HG03378 (cell line): ENCODE measurements around the gene RNF113A.
A peak's percentile ranks its signal among the peaks of the same experiment; 100 is the strongest.
"Not testable (repeated sequence)": the region's sequence is repeated elsewhere in the genome, so short reads cannot be mapped to it uniquely, and the experiment has no call there.

Source experiments
- ATAC-seq: cut with Tn5 transposase; IDR thresholded peaks from one replicate; pipeline ENCODE4 v1.9.1; 2021; ENCODE audit warnings: mild to moderate bottlenecking, moderate library complexity; ENCODE audit not compliant: unreplicated experiment

RNF113A gene

DNA sequence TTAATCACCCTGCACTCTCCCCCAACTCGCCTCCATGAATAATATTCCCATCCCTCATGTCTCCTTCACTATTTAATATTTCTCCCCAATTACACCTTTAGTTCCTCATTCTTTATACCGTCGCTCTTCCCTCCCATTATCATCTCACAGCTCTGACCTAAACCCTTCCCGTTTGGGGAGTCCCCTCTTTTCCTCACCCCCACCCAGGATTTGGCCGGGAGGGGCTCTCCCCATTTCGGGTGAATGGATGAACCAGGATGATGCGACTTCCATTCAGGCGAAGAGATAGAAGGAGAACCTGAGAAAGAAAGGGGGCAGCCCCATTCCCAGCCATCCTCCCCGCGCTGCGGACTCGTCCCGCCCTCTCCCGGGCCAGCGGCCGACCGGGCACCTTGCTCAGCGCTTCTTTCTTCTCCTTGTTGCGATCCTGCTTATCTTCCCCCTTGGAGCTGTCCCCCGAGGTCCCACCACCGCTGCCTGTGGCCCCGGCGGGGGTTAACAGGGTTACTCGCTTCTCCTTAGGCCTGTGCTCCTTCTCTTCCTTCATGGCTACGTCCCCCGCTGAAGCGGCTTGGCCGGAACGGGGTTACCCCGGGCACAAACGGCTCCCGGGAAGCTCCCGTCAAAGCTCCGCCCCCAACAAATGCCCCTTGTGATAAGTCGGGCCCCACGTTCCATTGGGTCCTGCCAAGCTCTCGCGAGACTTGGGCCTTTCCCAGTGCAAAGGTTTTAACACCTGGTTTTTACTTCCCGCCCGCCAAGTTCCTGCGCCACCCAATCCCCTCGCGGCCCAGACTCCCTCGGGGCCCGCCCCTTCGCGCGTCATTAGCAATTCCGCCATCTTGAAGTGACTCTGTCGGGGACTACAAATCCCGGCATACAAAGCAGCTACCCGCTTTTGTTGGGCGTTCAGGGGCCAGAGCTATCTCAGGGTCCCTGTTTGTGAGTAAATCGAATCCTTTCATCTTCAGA lies 18.9 kb downstream of the RNF113A start, which contains the start of gene UPF3B:
Gene UPF3B, minus strand, starts transcription at position 582 of the 972 bp plus-strand sequence. Its CDS starts 35 bp downstream, at position 547.
- ATAC-seq = peak; percentile 95

DNA sequence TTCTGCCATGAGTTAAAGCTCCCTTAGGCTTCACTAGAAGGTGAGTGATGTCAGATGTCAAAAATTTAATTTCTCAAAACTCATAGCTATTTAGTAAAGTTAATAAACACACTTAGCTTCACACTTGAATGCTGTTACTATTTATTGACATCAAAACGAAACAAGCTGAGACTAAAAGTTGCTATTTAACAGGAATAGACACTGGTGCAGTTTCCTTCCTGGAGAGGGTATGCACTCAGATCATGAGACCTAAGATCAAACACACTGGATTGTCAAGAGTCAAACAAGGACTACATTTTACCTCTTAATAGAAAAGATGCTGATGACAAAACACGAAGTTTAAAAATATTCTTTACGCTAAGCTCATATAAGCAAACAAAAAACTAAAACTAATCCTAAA lies 37.6 kb downstream of the RNF113A start:
- ATAC-seq = no peak

DNA sequence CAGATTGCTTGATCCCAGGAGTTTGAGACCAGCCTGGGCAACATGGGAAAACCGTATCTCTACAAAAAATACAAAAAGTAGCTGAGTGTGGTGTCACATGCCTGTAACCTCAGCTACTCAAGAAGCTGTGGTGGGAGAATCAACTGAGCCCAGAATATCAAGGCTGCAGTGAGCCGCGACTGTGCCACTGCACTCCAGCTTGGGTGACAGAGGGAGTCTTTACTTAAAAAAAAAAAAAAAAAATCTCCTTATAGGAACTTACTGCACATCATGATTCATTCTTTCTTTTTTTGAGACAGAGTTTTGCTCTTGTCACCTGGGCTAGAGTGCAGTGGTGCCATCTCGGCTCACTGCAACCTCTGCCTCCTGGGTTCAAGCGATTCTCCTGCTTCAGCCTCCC lies 43.1 kb downstream of the RNF113A start:
- ATAC-seq = no peak

DNA sequence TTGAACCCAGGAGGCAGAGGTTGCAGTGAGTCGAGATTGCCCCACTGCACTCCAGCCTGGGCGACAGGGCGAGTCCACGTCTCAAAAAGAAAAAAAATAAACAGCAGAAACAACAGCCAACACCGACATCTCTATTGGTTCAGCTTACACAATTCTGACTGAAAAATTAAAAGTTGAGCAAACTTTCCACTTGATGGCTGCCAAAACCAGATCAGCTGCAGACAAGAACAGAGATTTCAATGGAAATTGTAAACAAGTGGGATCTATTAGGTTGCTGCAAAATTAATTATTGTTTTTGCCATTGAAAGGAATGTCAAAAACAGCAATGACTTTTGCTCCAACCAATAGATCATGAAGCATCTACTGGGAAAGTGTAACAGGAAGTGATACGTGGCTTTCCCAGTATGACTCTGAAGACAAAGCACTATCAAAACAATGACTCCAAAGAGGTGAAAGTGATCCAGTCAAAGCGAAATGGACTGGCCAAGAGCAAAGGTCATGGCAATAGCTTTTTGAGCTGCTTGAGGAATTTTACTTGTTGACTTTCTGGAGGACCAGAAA lies 45.1 kb downstream of the RNF113A start:
- ATAC-seq = no peak

DNA sequence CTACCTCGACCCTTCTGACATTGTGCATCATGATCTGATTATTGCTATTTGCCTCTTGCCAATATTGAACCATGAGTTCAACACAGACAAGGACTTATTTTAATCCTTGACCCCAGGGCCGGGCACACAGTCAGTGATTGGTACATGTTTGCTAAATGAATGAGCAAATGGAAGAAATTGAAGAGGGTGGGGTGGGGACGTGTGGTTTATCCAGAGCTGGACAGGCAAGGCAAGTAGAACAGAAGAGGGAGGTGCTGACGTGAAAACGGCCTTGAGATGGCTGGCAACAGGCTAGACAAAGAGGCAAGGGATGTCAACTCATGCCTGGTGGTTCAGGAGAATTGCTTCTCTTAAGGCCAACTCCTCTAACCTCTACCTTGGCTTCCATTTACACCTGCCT lies 47.3 kb downstream of the RNF113A start:
- ATAC-seq = not testable (repeated sequence)

DNA sequence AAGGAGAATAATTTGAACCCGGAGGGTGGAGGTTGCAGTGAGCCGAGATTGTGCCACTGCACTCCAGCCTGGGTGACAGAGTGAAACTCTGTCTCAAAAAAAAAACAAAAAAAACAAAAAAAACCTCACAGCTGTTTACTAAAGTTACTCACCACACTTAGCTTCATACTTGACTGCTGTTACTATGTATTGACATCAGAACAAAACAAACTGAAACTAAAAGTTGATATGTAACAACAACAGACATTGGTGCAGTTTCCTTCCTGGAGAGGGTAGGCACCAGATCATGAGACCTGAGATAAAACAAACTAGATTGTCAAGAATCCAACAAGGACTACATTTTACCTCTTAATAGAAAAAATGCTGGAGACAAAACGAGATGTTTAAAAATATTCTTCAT lies 49.8 kb downstream of the RNF113A start:
- peak; percentile 98 for ATAC-seq
